A172 (cell line): ENCODE results near the gene KANSL1L. TPM values are rescaled to one million over a fixed set of nuclear protein-coding genes. Genes with fewer than 3 reads are reported as not detected.

Experiments
- DNase-seq: peaks from one replicate; pipeline ENCODE4 v3.0.0-alpha.2; 2015; ENCODE audit warnings: low spot score
- total RNA-seq: library from RNA; depleted of rRNA; stranded (reverse); fragments of >200 nt; shearing (Covaris generic); gene quantifications from 2 replicates; pipeline ENCODE4 v1.2.3, GENCODE V29; 2014

The KANSL1L gene
- total RNA-seq, 1 experiment from 2014 or later, result 18.6 TPM

DNA sequence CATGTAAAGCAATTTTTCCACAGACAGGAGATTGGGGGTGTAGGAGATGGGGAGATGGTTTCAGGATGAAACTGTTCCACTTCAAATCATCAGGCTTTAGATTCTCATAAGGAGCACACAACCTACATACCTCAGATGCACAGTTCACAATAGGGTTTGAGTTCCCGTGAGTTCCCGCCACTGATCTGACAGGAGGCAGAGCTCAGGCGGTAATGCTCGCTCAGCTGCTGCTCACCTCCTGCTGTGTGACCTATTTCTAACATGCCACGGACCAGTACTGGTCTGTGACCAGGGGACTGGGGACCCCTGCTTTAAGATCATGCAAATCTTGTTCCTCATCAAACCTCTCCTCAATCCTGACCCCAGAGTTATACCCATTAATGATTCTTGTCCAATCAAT is 98.7 kb downstream of the KANSL1L start:
- no peak for DNase-seq

GRCh38 chr2:210063306-210063705 is 107.9 kb downstream of the KANSL1L start:
- DNase-seq, result no peak

- no peak for DNase-seq
Measured at GRCh38 chr2:210055825-210056224, 115.4 kb downstream of the KANSL1L start.

GRCh38 chr2:210054696-210055095 is 116.5 kb downstream of the KANSL1L start:
- no peak for DNase-seq

GRCh38 chr2:210050885-210051284 is 120.3 kb downstream of the KANSL1L start:
- no peak for DNase-seq

DNA sequence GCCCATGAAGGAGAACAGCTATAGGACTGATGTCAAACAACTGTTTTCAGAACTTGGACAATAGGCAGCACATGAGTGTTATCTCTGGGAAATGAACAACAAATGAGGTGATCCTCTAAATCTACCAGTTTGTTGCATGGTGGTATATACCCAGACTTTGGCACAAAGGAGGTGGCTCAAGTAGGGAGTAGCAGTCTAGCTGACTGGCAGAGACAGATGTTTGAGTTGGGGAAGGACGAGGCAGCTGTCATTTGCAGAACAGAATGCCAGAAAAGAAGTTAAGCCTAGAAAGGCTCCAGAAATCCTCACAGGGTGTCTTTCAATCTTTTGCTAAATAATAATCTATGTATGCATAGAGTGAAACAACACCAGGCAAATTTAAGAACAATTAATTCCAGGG is 121.4 kb downstream of the KANSL1L start:
- no peak for DNase-seq

DNA sequence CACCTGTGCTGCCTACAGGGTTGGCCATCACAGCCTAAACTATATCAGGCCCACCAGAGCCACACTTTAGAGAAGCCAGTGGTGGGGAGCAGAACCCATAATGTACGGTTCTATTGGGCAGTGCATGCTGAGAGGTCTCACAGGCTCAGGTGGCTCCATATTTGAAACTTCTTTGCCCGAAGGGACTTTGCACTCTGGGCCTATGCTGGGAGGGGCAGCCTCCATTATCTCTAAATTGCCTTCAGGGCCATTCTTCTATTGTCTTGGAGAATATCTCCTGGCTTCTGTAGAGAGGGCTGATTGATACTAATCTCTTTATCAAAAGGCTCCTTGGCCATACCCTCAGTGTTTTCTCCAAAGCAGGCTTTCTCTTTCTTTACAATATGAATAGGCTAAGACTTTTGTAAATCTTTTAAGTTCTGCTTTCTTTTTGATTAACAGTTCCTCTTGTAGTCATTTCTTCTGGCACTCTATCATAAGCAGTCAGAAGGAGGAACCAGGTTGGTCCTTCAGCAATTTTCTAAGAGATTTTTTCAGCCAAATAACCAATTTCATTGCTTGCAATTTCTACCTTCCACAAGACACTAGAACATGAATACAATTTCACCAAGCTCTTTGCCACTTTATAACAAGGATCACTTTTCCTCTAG is 124.2 kb downstream of the KANSL1L start:
- DNase-seq, result no peak

DNA sequence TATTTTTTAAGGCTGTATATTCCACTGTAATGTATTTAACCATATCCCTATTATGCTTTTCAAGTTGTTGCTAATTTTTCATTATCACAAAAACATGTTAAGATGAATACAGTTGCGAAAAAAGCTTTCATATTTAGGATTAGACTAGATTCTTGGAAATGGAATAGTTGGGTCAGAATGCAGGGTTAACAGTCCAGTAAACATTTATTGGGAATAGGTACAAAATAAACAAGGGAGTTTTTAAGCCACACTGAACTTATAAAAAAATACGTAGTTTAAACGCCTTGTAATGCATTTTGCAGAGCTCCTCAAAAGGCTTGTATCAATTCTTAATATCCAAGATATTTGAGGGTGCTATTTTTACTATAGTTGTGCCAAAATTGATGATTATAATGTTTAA is 133.1 kb downstream of the KANSL1L start:
- no peak for DNase-seq

DNA sequence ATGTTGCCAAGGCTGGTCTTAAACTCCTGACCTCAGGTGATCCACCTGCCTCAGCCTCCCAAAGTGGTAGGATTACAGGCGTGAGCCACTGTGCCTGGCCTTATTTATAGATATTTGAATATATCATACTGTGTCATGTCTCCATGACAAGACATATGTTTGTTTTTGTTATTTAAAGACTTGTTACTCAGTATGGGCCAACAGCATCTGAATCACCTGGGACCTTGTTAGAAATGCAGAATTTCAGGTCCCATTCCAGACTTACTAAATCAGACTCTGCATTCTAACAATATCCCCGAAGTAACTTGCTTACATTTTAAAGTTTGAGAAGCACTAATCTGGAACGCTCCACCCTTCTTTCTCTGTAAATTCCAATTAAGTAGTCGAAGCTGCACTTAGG is 135.5 kb downstream of the KANSL1L start:
- DNase-seq, result no peak

- no peak for DNase-seq
Measured at GRCh38 chr2:210034087-210034683, 137.0 kb downstream of the KANSL1L start.

DNA sequence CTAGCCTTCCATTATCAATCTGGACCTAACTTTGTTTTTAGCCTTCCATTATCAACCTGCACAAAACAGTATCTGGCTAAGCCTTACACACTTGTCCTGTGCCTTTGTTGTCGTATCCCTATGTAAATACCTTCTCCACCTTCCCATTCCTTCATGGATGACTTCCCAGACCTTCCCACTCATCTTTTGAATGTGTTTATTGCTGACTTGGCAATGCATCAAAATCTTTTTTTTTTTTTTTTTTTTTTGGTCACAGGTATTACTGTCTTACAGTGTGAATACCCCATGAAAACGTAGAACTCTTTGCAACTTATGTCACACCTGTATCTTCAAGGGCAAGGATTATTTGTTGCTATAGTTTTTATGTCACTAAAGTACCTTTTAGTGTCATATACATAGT is 143.0 kb downstream of the KANSL1L start:
- no peak for DNase-seq

- DNase-seq, result no peak
Measured at GRCh38 chr2:210027608-210028007, 143.6 kb downstream of the KANSL1L start.

GRCh38 chr2:210022824-210023223 is 148.4 kb downstream of the KANSL1L start:
- DNase-seq, result no peak

DNA sequence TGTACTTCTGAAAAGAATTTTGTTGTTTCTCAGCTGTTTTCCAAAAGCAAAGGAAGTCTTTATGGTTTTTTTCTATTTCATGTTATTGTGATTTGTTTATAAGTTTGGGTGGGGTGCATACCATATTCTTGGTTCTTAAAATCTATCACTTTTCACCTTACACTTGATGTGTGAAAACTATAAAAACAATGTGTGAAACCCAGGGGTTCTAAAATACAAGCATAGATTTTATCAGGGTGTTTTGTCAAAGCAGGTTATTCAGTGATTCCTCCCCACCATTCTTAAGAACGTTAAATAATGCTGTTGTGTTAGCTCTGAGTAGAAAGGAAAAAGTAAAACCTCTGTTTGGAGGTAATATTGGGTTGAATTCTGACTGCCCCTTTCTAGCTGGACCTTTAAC is 151.1 kb downstream of the KANSL1L start:
- no peak for DNase-seq

- no peak for DNase-seq
Measured at GRCh38 chr2:210009896-210010295, 161.3 kb downstream of the KANSL1L start.

DNA sequence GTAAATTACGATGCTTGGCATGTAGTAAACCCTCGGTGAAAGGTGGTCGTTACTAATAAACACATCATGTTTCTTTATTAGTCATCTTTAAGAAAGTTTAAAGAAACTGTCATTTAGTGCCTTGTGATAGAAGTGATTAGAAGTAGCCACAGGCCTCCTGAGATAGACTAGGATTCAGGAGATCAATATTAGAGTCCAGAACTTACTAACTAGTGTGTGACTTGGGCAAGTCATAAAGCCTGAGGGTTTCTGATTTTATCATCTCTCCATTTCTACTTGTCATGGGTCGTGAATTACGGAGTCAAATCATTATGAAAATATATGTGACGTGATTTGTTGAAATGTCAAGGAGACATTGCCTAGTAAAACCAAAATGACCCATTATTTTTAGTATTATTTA is 162.1 kb downstream of the KANSL1L start:
- no peak for DNase-seq

DNA sequence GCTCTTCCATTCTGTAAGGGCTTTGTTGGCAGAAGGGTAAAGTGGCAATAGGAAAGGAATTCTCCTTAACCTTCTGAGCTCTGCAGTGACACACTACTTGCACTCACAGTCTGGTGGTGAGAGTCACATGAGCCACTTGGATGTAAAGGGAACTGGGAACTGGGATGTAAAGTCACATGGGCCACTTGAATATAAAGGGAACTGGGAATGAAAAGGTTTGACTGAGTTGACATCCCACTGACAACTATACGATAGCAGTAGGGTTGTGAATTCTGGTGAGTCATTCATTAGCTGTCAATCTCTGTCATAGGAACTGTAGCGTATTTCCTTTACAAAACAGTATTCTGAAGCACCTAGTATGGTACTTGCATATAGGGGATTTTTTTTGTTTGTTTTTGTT is 163.3 kb downstream of the KANSL1L start:
- DNase-seq, result no peak

DNA sequence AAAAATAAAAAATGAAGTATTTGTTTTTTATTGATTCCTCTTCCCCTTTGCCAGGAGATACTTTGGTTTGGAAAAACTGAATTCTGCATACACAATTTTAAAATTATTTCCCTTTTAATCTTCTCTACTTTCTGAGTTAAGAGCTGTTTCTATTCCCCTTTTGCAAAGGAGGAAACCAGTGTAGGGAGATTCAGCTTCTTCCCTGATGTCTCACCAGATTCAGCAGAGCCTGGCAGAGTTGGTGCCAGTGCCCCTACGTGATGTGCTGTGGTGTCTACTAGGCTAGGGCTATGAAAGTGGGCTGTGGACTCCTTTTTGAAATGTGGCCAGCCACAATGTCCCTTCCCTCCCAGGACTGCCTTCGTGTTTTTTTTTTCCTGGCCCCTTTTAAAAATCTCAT is 166.3 kb downstream of the KANSL1L start:
- DNase-seq, result no peak

- DNase-seq, result no peak
Measured at GRCh38 chr2:210003359-210003758, 167.8 kb downstream of the KANSL1L start.

DNA sequence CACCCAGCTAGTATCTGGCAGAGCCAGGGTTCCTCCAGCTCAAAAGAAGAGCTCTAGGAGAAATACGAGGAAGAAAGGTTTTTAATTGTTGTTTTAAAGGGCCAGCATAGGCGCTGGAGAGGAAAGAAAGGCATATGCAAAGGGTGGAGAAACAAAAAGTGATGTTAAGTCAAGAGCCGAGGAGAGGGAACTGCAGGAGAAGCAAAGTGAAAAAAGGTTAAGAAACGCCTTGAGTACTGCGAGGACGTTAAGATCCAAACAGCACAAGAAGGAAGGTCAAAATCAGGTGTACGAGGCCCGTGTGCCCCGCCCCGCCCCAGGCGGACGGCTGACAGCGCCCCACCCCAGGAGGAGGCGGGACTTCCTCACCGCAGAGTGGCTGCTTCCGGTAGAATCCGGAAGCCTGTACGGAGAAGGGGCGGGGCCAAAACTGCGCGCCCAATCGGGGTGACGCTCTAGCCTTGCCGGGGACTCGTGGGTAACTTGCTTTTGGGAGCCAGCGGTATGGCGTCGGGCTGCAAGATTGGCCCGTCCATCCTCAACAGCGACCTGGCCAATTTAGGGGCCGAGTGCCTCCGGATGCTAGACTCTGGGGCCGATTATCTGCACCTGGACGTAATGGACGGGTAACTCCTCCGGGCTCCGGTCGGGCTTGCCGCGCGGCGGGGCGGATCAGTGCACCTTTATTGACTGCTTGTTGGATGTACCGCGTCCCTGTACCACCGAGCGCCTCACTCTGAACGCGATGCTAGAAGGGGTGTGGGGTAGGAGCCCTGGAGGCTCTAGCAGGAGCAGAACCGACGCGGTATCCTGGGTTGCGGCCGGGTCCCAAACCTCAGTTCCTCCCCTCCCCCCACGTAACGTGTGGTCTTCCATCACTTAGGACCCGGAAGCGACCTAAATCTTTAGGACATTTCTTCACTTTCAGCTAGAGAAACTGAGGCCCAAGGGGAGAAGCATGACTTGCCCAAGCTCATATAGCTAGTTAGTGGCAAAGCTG is 168.8 kb downstream of the KANSL1L start, which contains the start of gene RPE:
Gene RPE, plus strand, starts transcription at position 481 of the 1,000 bp plus-strand sequence. Its CDS starts 24 bp downstream, at position 505.
- peak; percentile 93 for DNase-seq

DNA sequence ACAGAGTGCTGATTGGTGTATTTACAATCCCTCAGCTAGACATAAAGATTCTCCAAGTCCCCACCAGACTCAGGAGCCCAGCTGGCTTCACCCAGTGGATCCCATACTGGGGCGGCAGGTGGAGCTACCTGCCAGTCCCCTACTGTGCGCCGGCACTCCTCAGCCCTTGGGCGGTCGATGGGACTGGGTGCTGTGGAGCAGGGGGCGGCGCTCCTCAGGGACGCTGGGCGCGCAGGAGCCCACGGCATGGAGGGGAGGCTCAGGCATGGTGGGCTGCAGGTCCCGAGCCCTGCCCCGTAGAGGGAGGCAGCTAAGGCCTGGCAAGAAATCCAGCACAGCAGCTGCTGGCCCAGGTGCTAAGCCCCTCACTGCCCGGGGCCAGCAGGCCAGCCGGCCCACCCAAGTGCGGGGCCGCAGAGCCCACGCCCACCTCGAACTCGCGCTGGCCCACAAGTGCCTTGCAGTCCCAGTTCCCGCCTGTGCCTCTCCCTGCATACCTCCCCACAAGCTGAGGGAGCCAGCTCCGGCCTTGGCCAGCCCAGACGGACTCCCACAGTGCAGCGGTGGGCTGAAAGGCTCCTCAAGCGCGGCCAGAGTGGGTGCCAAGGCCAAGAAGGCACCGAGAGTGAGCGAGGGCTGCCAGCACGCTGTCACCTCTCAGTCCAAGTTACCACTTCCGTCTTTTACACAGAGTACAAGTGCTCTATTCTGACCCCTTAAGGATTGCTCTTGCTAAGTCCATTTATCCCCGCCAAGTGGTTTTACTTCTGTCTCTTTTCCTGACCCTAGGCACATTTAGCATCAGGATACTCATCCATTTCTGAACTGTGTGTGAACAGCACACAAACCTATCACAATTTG is 170.5 kb downstream of the KANSL1L start:
- no peak for DNase-seq

DNA sequence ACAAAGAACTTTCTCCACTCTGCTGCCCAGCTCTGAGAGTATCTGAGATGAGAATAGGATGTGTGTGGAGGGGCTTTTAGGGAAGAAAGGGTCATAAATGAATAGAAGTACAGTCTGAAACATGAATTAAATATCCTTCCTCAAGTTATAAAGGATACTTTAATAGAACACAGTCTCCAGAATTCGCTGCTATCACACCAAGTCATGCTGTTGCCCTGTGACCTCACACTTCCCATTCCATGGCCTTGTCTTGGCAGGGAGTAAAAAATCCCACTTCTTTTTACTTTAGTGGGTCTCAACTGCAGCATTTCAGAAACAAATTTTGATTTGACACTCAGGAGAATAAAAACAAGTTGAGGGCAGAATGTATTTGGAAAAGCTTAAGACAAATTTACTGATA is 172.6 kb downstream of the KANSL1L start:
- DNase-seq, result no peak
